Activated T-cell treated with anti-CD3 and anti-CD28 coated beads, Interleukin-2, amount 50 U/mL, for 4 hours (primary cell): ENCODE data around the gene GLS. TPM values are rescaled to one million over a fixed set of nuclear protein-coding genes. Genes with fewer than 3 reads are reported as not detected.
"Not testable (repeated sequence)": the region's sequence is repeated elsewhere in the genome, so short reads cannot be mapped to it uniquely, and the experiment has no call there.

Experiments
- ATAC-seq, 2 donors: fragments of 200-7000 bp; cut with Tn5 transposase; one replicate each; pipeline ENCODE4 v1.10.0; 2021
- DNase-seq: peaks from one replicate; pipeline ENCODE4 v3.0.0-alpha.2; 2020
- H3K27me3 Mint-ChIP-seq: one replicate; pipeline ENCODE4 v1.8.0; 2021; ENCODE audit warnings: low read depth, mixed read lengths
- H3K36me3 Mint-ChIP-seq: one replicate; pipeline ENCODE4 v1.8.0; 2022; ENCODE audit warnings: mixed read lengths; ENCODE audit not compliant: insufficient read depth
- H3K4me1 Mint-ChIP-seq: one replicate; pipeline ENCODE4 v1.8.0; 2021; ENCODE audit warnings: low read depth, mixed read lengths
- H3K4me3 Mint-ChIP-seq: one replicate; pipeline ENCODE4 v1.8.0; 2021; ENCODE audit warnings: mild to moderate bottlenecking, moderate library complexity, mixed read lengths
- H3K9me3 Mint-ChIP-seq: one replicate; pipeline ENCODE4 v1.8.0; 2021; ENCODE audit warnings: mixed read lengths
- total RNA-seq, 3 donors: library from RNA; stranded (reverse); gene quantifications; one replicate each; pipeline ENCODE4 v1.2.1, GENCODE V29; 2021

GLS gene
- total RNA-seq, 3 donors from 2014 or later, result 371 to 409 (median 377) TPM

- Mint-ChIP-seq H3K36me3 (peaks cover 2% of the 10 kb centered on the region), H3K9me3 (no peaks in the 10 kb centered on the region), H3K27me3 (no peaks in the 10 kb centered on the region), H3K4me1 (peaks cover 11% of the 10 kb centered on the region), H3K4me3 (no peak overlapping the region)
- ATAC-seq, result peak; percentile 79 to 87
- no peak for DNase-seq
Observed at GRCh38 chr2:190947711-190948251, 67.2 kb downstream of the GLS start.

GRCh38 chr2:190948671-190949070 is 68.0 kb downstream of the GLS start:
- Mint-ChIP-seq H3K4me3 (no peak overlapping the region), H3K36me3 (peaks cover 2% of the 10 kb centered on the region), H3K27me3 (no peaks in the 10 kb centered on the region), H3K9me3 (no peaks in the 10 kb centered on the region), H3K4me1 (peaks cover 11% of the 10 kb centered on the region)
- DNase-seq (no peak), ATAC-seq (peak in 1 of 2 donors; percentile 23)

GRCh38 chr2:190950566-190950991 is 70.0 kb downstream of the GLS start:
- Mint-ChIP-seq H3K4me3 (no peak overlapping the region), H3K4me1 (peaks cover 7% of the 10 kb centered on the region), H3K36me3 (peaks cover under 1% of the 10 kb centered on the region), H3K9me3 (no peaks in the 10 kb centered on the region), H3K27me3 (no peaks in the 10 kb centered on the region)
- no peak for DNase-seq
- no peak for ATAC-seq

GRCh38 chr2:190953257-190953656 is 72.6 kb downstream of the GLS start:
- no peaks in the 10 kb centered on the region for H3K4me1 Mint-ChIP-seq
- no peaks in the 10 kb centered on the region for H3K9me3 Mint-ChIP-seq
- H3K36me3 Mint-ChIP-seq, result peaks cover 11% of the 10 kb centered on the region
- ATAC-seq (no peak), DNase-seq (no peak)
- no peaks in the 10 kb centered on the region for H3K27me3 Mint-ChIP-seq
- H3K4me3 Mint-ChIP-seq, result no peak overlapping the region

GRCh38 chr2:190959911-190960788 is 79.5 kb downstream of the GLS start:
- Mint-ChIP-seq H3K36me3 (peaks cover 53% of the 10 kb centered on the region), H3K4me1 (peaks cover 16% of the 10 kb centered on the region), H3K27me3 (no peaks in the 10 kb centered on the region), H3K9me3 (no peaks in the 10 kb centered on the region), H3K4me3 (no peak overlapping the region)
- no peak for DNase-seq
- no peak for ATAC-seq

GRCh38 chr2:190961117-190961516 is 80.5 kb downstream of the GLS start:
- not testable (repeated sequence) for ATAC-seq, H3K4me3 Mint-ChIP-seq, H3K9me3 Mint-ChIP-seq, DNase-seq, H3K27me3 Mint-ChIP-seq
- H3K4me1 Mint-ChIP-seq, result peaks cover 17% of the 10 kb centered on the region
- peaks cover 49% of the 10 kb centered on the region for H3K36me3 Mint-ChIP-seq

GRCh38 chr2:190961918-190962487 is 81.4 kb downstream of the GLS start:
- ATAC-seq (no peak), DNase-seq (no peak)
- peaks cover 47% of the 10 kb centered on the region for H3K36me3 Mint-ChIP-seq
- no peaks in the 10 kb centered on the region for H3K27me3 Mint-ChIP-seq
- peaks cover 17% of the 10 kb centered on the region for H3K4me1 Mint-ChIP-seq
- H3K4me3 Mint-ChIP-seq, result no peak overlapping the region
- H3K9me3 Mint-ChIP-seq, result no peaks in the 10 kb centered on the region

- peaks cover 17% of the 10 kb centered on the region for H3K4me1 Mint-ChIP-seq
- no peaks in the 10 kb centered on the region for H3K9me3 Mint-ChIP-seq
- DNase-seq (no peak), ATAC-seq (no peak)
- no peaks in the 10 kb centered on the region for H3K27me3 Mint-ChIP-seq
- H3K4me3 Mint-ChIP-seq, result no peak overlapping the region
- H3K36me3 Mint-ChIP-seq, result peaks cover 51% of the 10 kb centered on the region
Observed at GRCh38 chr2:190963088-190963487, 82.5 kb downstream of the GLS start.

- Mint-ChIP-seq H3K9me3 (no peaks in the 10 kb centered on the region), H3K36me3 (peaks cover 54% of the 10 kb centered on the region), H3K4me1 (peaks cover 17% of the 10 kb centered on the region), H3K4me3 (no peak overlapping the region), H3K27me3 (no peaks in the 10 kb centered on the region)
- DNase-seq, result no peak
- peak; percentile 38 to 56 for ATAC-seq
Observed at GRCh38 chr2:190964170-190964795, 83.7 kb downstream of the GLS start.

GRCh38 chr2:190965580-190966222 is 85.1 kb downstream of the GLS start:
- H3K36me3 Mint-ChIP-seq, result peaks cover 61% of the 10 kb centered on the region
- ATAC-seq, result no peak
- H3K9me3 Mint-ChIP-seq, result no peaks in the 10 kb centered on the region
- no peak overlapping the region for H3K4me3 Mint-ChIP-seq
- H3K4me1 Mint-ChIP-seq, result peaks cover 19% of the 10 kb centered on the region
- no peaks in the 10 kb centered on the region for H3K27me3 Mint-ChIP-seq
- DNase-seq, result no peak

- Mint-ChIP-seq H3K27me3 (no peaks in the 10 kb centered on the region), H3K9me3 (no peaks in the 10 kb centered on the region), H3K4me3 (no peak overlapping the region), H3K36me3 (peaks cover 54% of the 10 kb centered on the region), H3K4me1 (peaks cover 15% of the 10 kb centered on the region)
- ATAC-seq (no peak), DNase-seq (no peak)
Observed at GRCh38 chr2:190968522-190968921, 87.9 kb downstream of the GLS start.

- ATAC-seq, result no peak
Observed at GRCh38 chr2:190970160-190970559, 89.5 kb downstream of the GLS start.

GRCh38 chr2:190970873-190971506 is 90.4 kb downstream of the GLS start:
- Mint-ChIP-seq H3K9me3 (no peaks in the 10 kb centered on the region), H3K27me3 (no peaks in the 10 kb centered on the region), H3K36me3 (peaks cover 62% of the 10 kb centered on the region), H3K4me3 (no peak overlapping the region), H3K4me1 (peaks cover 8% of the 10 kb centered on the region)
- no peak for ATAC-seq
- DNase-seq, result no peak

More at GRCh38 chr2:190970160-190970559, 89.5 kb downstream of the GLS start:
- H3K9me3 Mint-ChIP-seq, result no peaks in the 10 kb centered on the region
- no peak overlapping the region for H3K4me3 Mint-ChIP-seq
- DNase-seq, result no peak
- H3K27me3 Mint-ChIP-seq, result no peaks in the 10 kb centered on the region
- peaks cover 54% of the 10 kb centered on the region for H3K36me3 Mint-ChIP-seq
- peaks cover 8% of the 10 kb centered on the region for H3K4me1 Mint-ChIP-seq

- Mint-ChIP-seq H3K4me3 (no peak overlapping the region), H3K4me1 (peaks cover 14% of the 10 kb centered on the region), H3K9me3 (no peaks in the 10 kb centered on the region), H3K27me3 (no peaks in the 10 kb centered on the region), H3K36me3 (peaks cover 67% of the 10 kb centered on the region)
- DNase-seq (no peak), ATAC-seq (no peak)
Observed at GRCh38 chr2:190972213-190972612, 91.6 kb downstream of the GLS start.
